WTC11 (cell line): ENCODE data around the gene COLEC12. TPM values are rescaled to one million over a fixed set of nuclear protein-coding genes. Genes with fewer than 3 reads are reported as not detected.

Experiments used
- ATAC-seq: fragments of 200-7000 bp; cut with Tn5 transposase; 2 replicates; pipeline ENCODE4 v1.10.0; 2021; ENCODE audit warnings: mild to moderate bottlenecking, moderate library complexity
- CTCF ChIA-PET: fragments of 300-600 bp; sonication (Branson Sonifier 250); formaldehyde crosslinking; loops from one replicate; lab custom pipeline; 2021; ENCODE audit warnings: antibody characterized with exemption; lab: Charles Lee
- POLR2A ChIA-PET: fragments of 350-600 bp; sonication (Branson Sonifier 250); formaldehyde crosslinking; loops from one replicate; lab custom pipeline; 2021; ENCODE audit warnings: antibody characterized with exemption; lab: Charles Lee
- DNase-seq: peaks from one replicate; pipeline ENCODE4 v3.0.0; 2021; ENCODE audit warnings: low spot score
- H3K27ac Mint-ChIP-seq: 2 replicates; pipeline ENCODE4 v1.8.0; 2021; ENCODE audit warnings: mixed read lengths
- H3K27me3 Mint-ChIP-seq: 2 replicates; pipeline ENCODE4 v1.8.0; 2021; ENCODE audit warnings: low read depth, mild to moderate bottlenecking, moderate library complexity, mixed read lengths
- H3K36me3 Mint-ChIP-seq: 2 replicates; pipeline ENCODE4 v1.8.0; 2021; ENCODE audit warnings: mixed read lengths
- H3K4me1 Mint-ChIP-seq: 2 replicates; pipeline ENCODE4 v1.8.0; 2022; ENCODE audit warnings: mixed read lengths
- H3K4me3 Mint-ChIP-seq: 2 replicates; pipeline ENCODE4 v1.8.0; 2021; ENCODE audit warnings: mild to moderate bottlenecking, moderate library complexity, mixed read lengths
- H3K9me3 Mint-ChIP-seq: 2 replicates; pipeline ENCODE4 v1.8.0; 2021; ENCODE audit warnings: mixed read lengths
- ATF2 ChIP-seq: sonication (generic); formaldehyde crosslinking; IDR thresholded peaks from 2 replicates; pipeline ENCODE4 v1.8.1; 2022; ENCODE audit warnings: low read depth, missing genetic modification reagents, borderline replicate concordance
- CREB1 ChIP-seq: sonication (generic); formaldehyde crosslinking; IDR thresholded peaks from 2 replicates; pipeline ENCODE4 v1.8.0; 2023; ENCODE audit warnings: mild to moderate bottlenecking, missing genetic modification reagents
- EMX1 ChIP-seq: fragments of 250-450 bp; sonication (Bioruptor Pico); IDR thresholded peaks from 2 replicates; pipeline ENCODE4 v1.8.0; 2021; ENCODE audit warnings: mild to moderate bottlenecking
- FOXK1 ChIP-seq: sonication (generic); formaldehyde crosslinking; IDR thresholded peaks from 2 replicates; pipeline ENCODE4 v1.8.0; 2022; ENCODE audit warnings: mild to moderate bottlenecking, moderate library complexity, missing genetic modification reagents
- HMGXB4 ChIP-seq: sonication (generic); formaldehyde crosslinking; IDR thresholded peaks from 2 replicates; pipeline ENCODE4 v1.8.1; 2023; ENCODE audit warnings: mild to moderate bottlenecking, moderate library complexity, missing genetic modification reagents
- IRF2 ChIP-seq: sonication (generic); formaldehyde crosslinking; IDR thresholded peaks from 2 replicates; pipeline ENCODE4 v1.8.0; 2022; ENCODE audit warnings: low read depth, missing genetic modification reagents, borderline replicate concordance
- JUN ChIP-seq: sonication (generic); formaldehyde crosslinking; IDR thresholded peaks from 2 replicates; pipeline ENCODE4 v1.8.0; 2023; ENCODE audit warnings: mild to moderate bottlenecking, missing genetic modification reagents
- MAX ChIP-seq: sonication (generic); formaldehyde crosslinking; IDR thresholded peaks from 2 replicates; pipeline ENCODE4 v1.8.0; 2022; ENCODE audit warnings: mild to moderate bottlenecking, missing genetic modification reagents
- NR1H2 ChIP-seq: sonication (generic); formaldehyde crosslinking; IDR thresholded peaks from 2 replicates; pipeline ENCODE4 v1.9.0; 2021; ENCODE audit warnings: mild to moderate bottlenecking, moderate library complexity, missing genetic modification reagents
- NR3C1 ChIP-seq: sonication (generic); formaldehyde crosslinking; conservative IDR thresholded peaks from 2 replicates; pipeline ENCODE4 v1.8.1; 2023; ENCODE audit warnings: low read depth, mild to moderate bottlenecking, missing genetic modification reagents
- OVOL2 ChIP-seq: fragments of 250-450 bp; sonication (Bioruptor Pico); IDR thresholded peaks from 2 replicates; pipeline ENCODE4 v1.9.0; 2021; ENCODE audit warnings: mild to moderate bottlenecking, borderline replicate concordance
- PRDM15 ChIP-seq: sonication (generic); formaldehyde crosslinking; IDR thresholded peaks from 2 replicates; pipeline ENCODE4 v1.8.0; 2022; ENCODE audit warnings: missing genetic modification reagents
- RELA ChIP-seq: sonication (generic); formaldehyde crosslinking; IDR thresholded peaks from 2 replicates; pipeline ENCODE4 v1.8.1; 2022; ENCODE audit warnings: missing genetic modification reagents, mild to moderate bottlenecking, borderline replicate concordance
- SOX15 ChIP-seq: fragments of 250-450 bp; sonication (Bioruptor Pico); IDR thresholded peaks from 2 replicates; pipeline ENCODE4 v1.9.0; 2021; ENCODE audit warnings: mild to moderate bottlenecking
- SP1 ChIP-seq: sonication (generic); formaldehyde crosslinking; conservative IDR thresholded peaks from 2 replicates; pipeline ENCODE4 v1.8.1; 2022; ENCODE audit warnings: missing genetic modification reagents
- TEAD4 ChIP-seq: sonication (generic); formaldehyde crosslinking; IDR thresholded peaks from 2 replicates; pipeline ENCODE4 v1.8.0; 2022; ENCODE audit warnings: mild to moderate bottlenecking, missing genetic modification reagents
- USF2 ChIP-seq: sonication (generic); formaldehyde crosslinking; IDR thresholded peaks from 2 replicates; pipeline ENCODE4 v1.8.1; 2023; ENCODE audit warnings: mild to moderate bottlenecking, missing genetic modification reagents, moderate library complexity
- ZBTB21 ChIP-seq: sonication (generic); formaldehyde crosslinking; IDR thresholded peaks from 2 replicates; pipeline ENCODE4 v1.8.1; 2023; ENCODE audit warnings: mild to moderate bottlenecking, missing genetic modification reagents, borderline replicate concordance
- ZNF416 ChIP-seq: fragments of 250-450 bp; sonication (Bioruptor Pico); IDR thresholded peaks from 2 replicates; pipeline ENCODE4 v1.9.0; 2021; ENCODE audit warnings: mild to moderate bottlenecking, inconsistent platforms
- total RNA-seq: library from RNA; stranded (reverse); gene quantifications from 3 replicates; pipeline ENCODE4 v1.2.3, GENCODE V29; 2021
- TF ChIP-seq, protein P1 (sequence below): sonication (generic); formaldehyde crosslinking; conservative IDR thresholded peaks from 2 replicates; pipeline ENCODE4 v1.8.1; 2022; ENCODE audit warnings: mild to moderate bottlenecking, missing genetic modification reagents
- TF ChIP-seq, protein P2 (sequence below): sonication (generic); formaldehyde crosslinking; IDR thresholded peaks from 2 replicates; pipeline ENCODE4 v1.8.1; 2023; ENCODE audit warnings: mild to moderate bottlenecking, missing genetic modification reagents, moderate library complexity
- TF ChIP-seq, protein P3 (sequence below): sonication (generic); formaldehyde crosslinking; IDR thresholded peaks from 2 replicates; pipeline ENCODE4 v1.8.0; 2022; ENCODE audit warnings: mild to moderate bottlenecking, missing genetic modification reagents

Gene COLEC12
- total RNA-seq, 1 experiment from 2014 or later, result 0.48 TPM

DNA sequence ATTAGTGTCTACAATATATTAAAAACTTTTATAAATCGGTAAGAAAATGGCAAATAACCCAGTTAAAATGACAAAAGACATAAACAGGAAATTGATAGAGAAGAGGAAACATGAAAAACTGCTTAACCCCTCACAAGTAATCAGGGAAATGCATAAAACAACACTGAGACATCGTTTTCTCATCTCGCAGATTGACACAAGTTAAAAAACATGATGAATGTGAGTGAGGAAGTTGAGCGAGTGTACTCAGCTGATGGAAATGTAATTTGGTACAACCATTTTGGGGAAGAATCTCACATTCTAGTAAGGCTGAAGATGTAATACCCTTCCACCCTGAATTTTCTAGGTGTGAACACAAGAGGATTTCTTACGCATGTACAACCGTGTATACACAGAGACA lies 214.7 kb downstream of the COLEC12 start:
- Mint-ChIP-seq H3K27ac (no peak overlapping the region), H3K36me3 (no peaks in the 10 kb centered on the region)
- DNase-seq, result no peak
- ATAC-seq, result no peak
- TF ChIP-seq SOX15 (CRISPR knock-in tag) (no peak), IRF2 (CRISPR knock-in tag) (no peak), SP1 (CRISPR knock-in tag) (no peak)
- TF ChIP-seq, protein P1, sequence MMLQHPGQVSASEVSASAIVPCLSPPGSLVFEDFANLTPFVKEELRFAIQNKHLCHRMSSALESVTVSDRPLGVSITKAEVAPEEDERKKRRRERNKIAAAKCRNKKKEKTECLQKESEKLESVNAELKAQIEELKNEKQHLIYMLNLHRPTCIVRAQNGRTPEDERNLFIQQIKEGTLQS (CRISPR knock-in tag), result no peak
- TF ChIP-seq, all 79 proteins: peak for 0
- Mint-ChIP-seq H3K4me1 (no peaks in the 10 kb centered on the region), H3K4me3 (no peak overlapping the region), H3K9me3 (no peaks in the 10 kb centered on the region), H3K27me3 (no peaks in the 10 kb centered on the region)
- ChIA-PET CTCF (no interaction called here), POLR2A (no interaction called here)

DNA sequence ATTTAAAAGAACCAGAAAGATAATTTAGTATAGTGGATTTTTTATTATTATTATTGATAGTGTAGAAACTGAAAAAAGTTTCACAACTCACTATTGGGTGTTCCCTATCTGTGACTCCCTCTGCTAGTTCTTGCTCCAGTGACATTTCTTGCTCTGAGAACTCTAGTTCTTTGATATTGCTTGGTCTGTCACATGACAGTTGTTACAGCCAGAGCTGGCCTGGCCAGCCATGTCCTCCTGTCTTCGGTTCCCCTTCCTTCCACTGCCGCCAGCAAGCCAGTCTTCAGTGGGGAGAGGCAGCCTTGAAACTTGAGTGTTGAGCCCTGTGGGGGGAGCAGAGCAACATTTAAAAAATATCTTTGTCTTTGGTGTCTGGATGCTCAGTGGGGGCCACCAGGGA lies 225.0 kb downstream of the COLEC12 start:
- POLR2A ChIA-PET, result no interaction called here
- TF ChIP-seq EMX1 (no peak), JUN (CRISPR knock-in tag) (no peak), HMGXB4 (CRISPR knock-in tag) (no peak), RELA (CRISPR knock-in tag) (no peak), OVOL2 (CRISPR knock-in tag) (no peak), NR1H2 (no peak), PRDM15 (CRISPR knock-in tag) (no peak), ZNF416 (CRISPR knock-in tag) (no peak), USF2 (CRISPR knock-in tag) (no peak), TEAD4 (CRISPR knock-in tag) (no peak), NR3C1 (no peak), ATF2 (no peak), ZBTB21 (CRISPR knock-in tag) (no peak), SP1 (CRISPR knock-in tag) (no peak), FOXK1 (CRISPR knock-in tag) (no peak), CREB1 (CRISPR knock-in tag) (no peak), MAX (CRISPR knock-in tag) (no peak)
- TF ChIP-seq, protein P2, sequence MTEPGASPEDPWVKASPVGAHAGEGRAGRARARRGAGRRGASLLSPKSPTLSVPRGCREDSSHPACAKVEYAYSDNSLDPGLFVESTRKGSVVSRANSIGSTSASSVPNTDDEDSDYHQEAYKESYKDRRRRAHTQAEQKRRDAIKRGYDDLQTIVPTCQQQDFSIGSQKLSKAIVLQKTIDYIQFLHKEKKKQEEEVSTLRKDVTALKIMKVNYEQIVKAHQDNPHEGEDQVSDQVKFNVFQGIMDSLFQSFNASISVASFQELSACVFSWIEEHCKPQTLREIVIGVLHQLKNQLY (CRISPR knock-in tag), result no peak
- TF ChIP-seq, protein P1 (CRISPR knock-in tag), result no peak
- TF ChIP-seq, protein P3, sequence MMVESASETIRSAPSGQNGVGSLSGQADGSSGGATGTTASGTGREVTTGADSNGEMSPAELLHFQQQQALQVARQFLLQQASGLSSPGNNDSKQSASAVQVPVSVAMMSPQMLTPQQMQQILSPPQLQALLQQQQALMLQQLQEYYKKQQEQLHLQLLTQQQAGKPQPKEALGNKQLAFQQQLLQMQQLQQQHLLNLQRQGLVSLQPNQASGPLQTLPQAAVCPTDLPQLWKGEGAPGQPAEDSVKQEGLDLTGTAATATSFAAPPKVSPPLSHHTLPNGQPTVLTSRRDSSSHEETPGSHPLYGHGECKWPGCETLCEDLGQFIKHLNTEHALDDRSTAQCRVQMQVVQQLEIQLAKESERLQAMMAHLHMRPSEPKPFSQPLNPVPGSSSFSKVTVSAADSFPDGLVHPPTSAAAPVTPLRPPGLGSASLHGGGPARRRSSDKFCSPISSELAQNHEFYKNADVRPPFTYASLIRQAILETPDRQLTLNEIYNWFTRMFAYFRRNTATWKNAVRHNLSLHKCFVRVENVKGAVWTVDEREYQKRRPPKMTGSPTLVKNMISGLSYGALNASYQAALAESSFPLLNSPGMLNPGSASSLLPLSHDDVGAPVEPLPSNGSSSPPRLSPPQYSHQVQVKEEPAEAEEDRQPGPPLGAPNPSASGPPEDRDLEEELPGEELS (CRISPR knock-in tag), result no peak
- ATAC-seq, result no peak
- Mint-ChIP-seq H3K27ac (no peak overlapping the region), H3K36me3 (no peaks in the 10 kb centered on the region), H3K4me3 (no peak overlapping the region), H3K27me3 (no peaks in the 10 kb centered on the region), H3K4me1 (peaks cover 6% of the 10 kb centered on the region), H3K9me3 (no peaks in the 10 kb centered on the region)
- DNase-seq, result no peak
- CTCF ChIA-PET, result no interaction called here
